SW 1271 (cell line): ENCODE measurements around the gene PRSS21.
A peak's percentile ranks its signal among the peaks of the same experiment; 100 is the strongest.

Source experiments
- DNase-seq, 2 experiments: peaks; one replicate each; lab custom pipeline; 2025; lab: John Stamatoyannopoulos, UW

PRSS21 gene

DNA sequence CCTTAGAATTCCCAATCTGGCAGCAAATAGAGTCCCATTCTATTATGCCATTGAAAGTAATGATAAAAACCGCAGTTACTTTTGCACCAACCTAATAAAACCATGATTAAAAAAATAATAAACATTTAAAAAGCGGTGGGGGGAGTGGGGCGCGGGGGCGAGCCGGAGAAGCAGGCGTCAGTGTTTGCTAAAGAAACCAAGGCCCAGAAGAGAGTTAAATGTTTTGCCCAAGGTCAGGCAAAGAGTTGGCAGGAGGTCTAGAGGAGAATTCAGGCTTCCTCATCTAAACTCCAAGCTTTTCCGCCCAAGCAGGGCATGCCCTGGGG lies 50.6 kb downstream of the PRSS21 start:
- DNase-seq, result no peak

- peak; percentile 76 to 89 for DNase-seq
Measured at GRCh38 chr16:2867987-2868789, 51.2 kb downstream of the PRSS21 start.
